Measurements from ENCODE around the gene CCDC170.
"Not testable (repeated sequence)": the region's sequence is repeated elsewhere in the genome, so short reads cannot be mapped to it uniquely, and the experiment has no call there.

Gene CCDC170

GRCh38 chr6:151512481-151512880 is 18.7 kb downstream of the CCDC170 start:
- H3K4me1 ChIP-seq, result peaks cover 0 to 66% (median 0%) of the 10 kb centered on the region in 10 experiments; a peak in 9 of 20 replicates
- H3K4me2 ChIP-seq, result peak overlapping the region in 3 of 11 experiments; percentile 7 to 73 (median 53); a peak in 4 of 22 replicates
- 0 out of 22 replicates have a peak, but pooled peaks of 1 of the 11 experiments have one; percentile 38 for TF ChIP-seq Cebpa-rat (IDR thresholded peaks at IDR 0.05)
- H4K20me1 ChIP-seq, result no peaks in the 10 kb centered on the region
- no peaks in the 10 kb centered on the region for H3K27me3 ChIP-seq
- H3K36me3 ChIP-seq, result no peaks in the 10 kb centered on the region
- no peak overlapping the region for H3K4me3 ChIP-seq
- peak overlapping the region in 3 of 11 experiments; percentile 3 to 66 (median 57); a peak in 3 of 22 replicates for H3K27ac ChIP-seq
- H3K9me3 ChIP-seq (replicated peaks in 1 of 11), result peaks cover 6 to 16% (median 11%) of the 10 kb centered on the region in 11 experiments; a peak in 17 of 22 replicates
- H3K9ac ChIP-seq, result peak overlapping the region in 2 of 11 experiments; percentile 12 to 20; a peak in 1 of 22 replicates

GRCh38 chr6:151514000-151514730 is 20.3 kb downstream of the CCDC170 start:
- H3K4me3 ChIP-seq, result no peak overlapping the region
- H3K36me3 ChIP-seq, result peaks cover 0 to 10% (median 0%) of the 10 kb centered on the region in 11 experiments; a peak in 2 of 22 replicates

GRCh38 chr6:151518992-151519391 is 25.2 kb downstream of the CCDC170 start:
- not testable (repeated sequence) for H3K27me3 ChIP-seq, H3K4me3 ChIP-seq, H4K20me1 ChIP-seq, H3K27ac ChIP-seq, H3K4me2 ChIP-seq, H3K9ac ChIP-seq
- peaks cover 0 to 21% (median 0%) of the 10 kb centered on the region in 10 experiments; a peak in 9 of 20 replicates for H3K4me1 ChIP-seq
- peaks cover 0 to 31% (median 0%) of the 10 kb centered on the region in 11 experiments; a peak in 4 of 22 replicates for H3K36me3 ChIP-seq
- peaks cover 67 to 81% (median 76%) of the 10 kb centered on the region in 11 experiments for H3K9me3 ChIP-seq (replicated peaks in 1 of 11)

More at GRCh38 chr6:151514000-151514730, 20.3 kb downstream of the CCDC170 start:
- TF ChIP-seq Cebpa-rat (IDR thresholded peaks at IDR 0.05), result no peak
- Histone ChIP-seq H3K4me1 (peaks cover 0 to 61% (median 0%) of the 10 kb centered on the region in 10 experiments; a peak in 9 of 20 replicates), H4K20me1 (no peaks in the 10 kb centered on the region), H3K27me3 (no peaks in the 10 kb centered on the region), H3K27ac (peak overlapping the region in 1 of 11 experiments; percentile 70; a peak in 4 of 22 replicates), H3K9ac (no peak overlapping the region), H3K4me2 (peak overlapping the region in 3 of 11 experiments; percentile 5 to 73 (median 67); a peak in 4 of 22 replicates), H3K9me3 (replicated peaks in 1 of 11) (peaks cover 23 to 32% (median 28%) of the 10 kb centered on the region in 11 experiments)

- H3K4me2 ChIP-seq, result no peak overlapping the region
- H4K20me1 ChIP-seq, result no peaks in the 10 kb centered on the region
- H3K4me1 ChIP-seq, result 0 out of 20 replicates have a peak, but pooled peaks cover 0 to 4% (median 0%) of the 10 kb centered on the region in 10 experiments
- peaks cover 0 to 33% (median 0%) of the 10 kb centered on the region in 11 experiments; a peak in 4 of 22 replicates for H3K36me3 ChIP-seq
- H3K27ac ChIP-seq, result no peak overlapping the region
- no peak overlapping the region for H3K4me3 ChIP-seq
- H3K27me3 ChIP-seq, result no peaks in the 10 kb centered on the region
- peaks cover 59 to 89% (median 71%) of the 10 kb centered on the region in 11 experiments for H3K9me3 ChIP-seq (replicated peaks in 1 of 11)
- TF ChIP-seq Cebpa-rat (IDR thresholded peaks at IDR 0.05), result no peak
- no peak overlapping the region for H3K9ac ChIP-seq
These were observed 29.2 kb downstream of the CCDC170 start for GRCh38 chr6:151523034-151523433.

GRCh38 chr6:151524059-151524458 is 30.2 kb downstream of the CCDC170 start:
- Histone ChIP-seq H3K4me1 (0 out of 20 replicates have a peak, but pooled peaks cover 0 to 4% (median 0%) of the 10 kb centered on the region in 10 experiments), H3K27me3 (no peaks in the 10 kb centered on the region), H3K36me3 (peaks cover 0 to 26% (median 0%) of the 10 kb centered on the region in 11 experiments; a peak in 4 of 22 replicates), H3K4me3 (no peak overlapping the region), H4K20me1 (no peaks in the 10 kb centered on the region), H3K9me3 (replicated peaks in 1 of 11) (peaks cover 49 to 79% (median 60%) of the 10 kb centered on the region in 11 experiments), H3K4me2 (no peak overlapping the region), H3K9ac (no peak overlapping the region), H3K27ac (no peak overlapping the region; a peak in 1 of 22 replicates)
- no peak for TF ChIP-seq Cebpa-rat (IDR thresholded peaks at IDR 0.05)

- TF ChIP-seq Cebpa-rat (IDR thresholded peaks at IDR 0.05), result no peak
- Histone ChIP-seq H3K4me1 (peaks cover 0 to 41% (median 0%) of the 10 kb centered on the region in 10 experiments; a peak in 5 of 20 replicates), H3K4me2 (peak overlapping the region in 1 of 11 experiments; percentile 63; a peak in 2 of 22 replicates), H3K4me3 (no peak overlapping the region), H3K27me3 (no peaks in the 10 kb centered on the region), H3K27ac (no peak overlapping the region), H3K9me3 (replicated peaks in 1 of 11) (peaks cover 0 to 39% (median 5%) of the 10 kb centered on the region in 11 experiments; a peak in 17 of 22 replicates), H3K36me3 (0 out of 22 replicates have a peak, but pooled peaks cover 0 to 5% (median 0%) of the 10 kb centered on the region in 11 experiments), H3K9ac (no peak overlapping the region), H4K20me1 (no peaks in the 10 kb centered on the region)
These were observed 40.8 kb downstream of the CCDC170 start for GRCh38 chr6:151534576-151534975.

GRCh38 chr6:151535476-151536187 is 41.8 kb downstream of the CCDC170 start:
- no peak overlapping the region for H3K27ac ChIP-seq
- H3K4me3 ChIP-seq, result no peak overlapping the region
- peaks cover 0 to 5% (median 0%) of the 10 kb centered on the region in 11 experiments; a peak in 1 of 22 replicates for H3K36me3 ChIP-seq
- H3K9me3 ChIP-seq (replicated peaks in 1 of 11), result peaks cover 8 to 39% (median 14%) of the 10 kb centered on the region in 11 experiments; a peak in 21 of 22 replicates
- TF ChIP-seq Cebpa-rat (IDR thresholded peaks at IDR 0.05), result no peak
- no peak overlapping the region for H3K4me2 ChIP-seq
- H3K27me3 ChIP-seq, result no peaks in the 10 kb centered on the region
- H3K9ac ChIP-seq, result no peak overlapping the region
- no peaks in the 10 kb centered on the region for H4K20me1 ChIP-seq
- H3K4me1 ChIP-seq, result peaks cover 0 to 41% (median 0%) of the 10 kb centered on the region in 10 experiments; a peak in 5 of 20 replicates

GRCh38 chr6:151536188-151536479 is 42.3 kb downstream of the CCDC170 start:
- Histone ChIP-seq H3K4me3 (no peak overlapping the region), H3K27me3 (no peaks in the 10 kb centered on the region), H3K4me1 (peaks cover 0 to 41% (median 0%) of the 10 kb centered on the region in 10 experiments; a peak in 5 of 20 replicates), H3K4me2 (no peak overlapping the region), H3K27ac (no peak overlapping the region), H3K36me3 (peaks cover 0 to 5% (median 0%) of the 10 kb centered on the region in 11 experiments; a peak in 1 of 22 replicates), H3K9ac (no peak overlapping the region), H3K9me3 (replicated peaks in 1 of 11) (peaks cover 8 to 42% (median 14%) of the 10 kb centered on the region in 11 experiments; a peak in 21 of 22 replicates), H4K20me1 (no peaks in the 10 kb centered on the region)
- no peak for TF ChIP-seq Cebpa-rat (IDR thresholded peaks at IDR 0.05)

All from BLaER1 treated with 17β-estradiol and CSF1 and Interleukin-3, amounts not matched to agents 10 nM and 100 nM (cell line).